Fibroblast of lung (primary cell): ENCODE results near the gene SLC4A3.

Experiments
- EZH2 ChIP-seq: IDR thresholded peaks from 2 replicates; pipeline ENCODE4 v1.5.1; 2012; ENCODE audit warnings: low read length, control low read depth, mild to moderate bottlenecking; ENCODE audit errors: missing control alignments
- TF ChIP-seq, protein P1 (sequence below), 2 donors: IDR thresholded peaks in 1 of 2; conservative IDR thresholded peaks in 1 of 2; 1 replicate in 1 of 2; 2 replicates in 1 of 2; pipeline ENCODE4 v1.5.1; 2011 to 2012; ENCODE audit warnings: low read length in 2 of 2, control low read depth in 1 of 2, inconsistent platforms in 1 of 2, low read depth in 1 of 2, mild to moderate bottlenecking in 1 of 2

DNA sequence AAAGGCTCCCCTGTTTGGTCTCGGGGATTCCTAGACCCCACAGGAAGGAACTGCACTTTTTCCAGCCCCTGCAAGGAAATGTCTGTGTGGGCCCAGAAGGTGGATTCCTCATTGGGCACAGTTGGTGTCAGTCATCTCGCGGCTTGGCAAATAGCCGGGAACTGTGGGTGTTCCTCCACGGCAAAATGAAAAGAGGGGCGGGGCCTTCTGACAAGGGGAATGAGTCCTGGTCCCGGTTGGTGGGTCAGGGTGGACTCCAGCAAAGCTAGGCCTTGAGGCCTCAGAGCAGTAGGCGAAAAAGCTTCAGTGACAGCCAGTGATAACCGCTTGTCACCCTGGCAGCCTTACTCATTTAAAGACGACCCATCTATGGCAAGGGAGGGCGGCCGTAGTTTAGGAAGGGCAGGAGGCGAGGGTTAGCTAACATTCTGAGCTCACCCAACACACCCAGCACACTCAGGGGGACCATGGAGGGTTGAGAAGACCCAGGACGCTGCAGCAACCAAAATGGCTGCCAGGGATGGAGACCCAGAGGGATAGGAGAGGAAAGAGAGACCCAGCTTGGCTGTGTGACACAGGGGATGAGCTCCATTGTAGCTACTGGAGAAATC is 16.5 kb downstream of the SLC4A3 start:
- TF ChIP-seq, protein P1, sequence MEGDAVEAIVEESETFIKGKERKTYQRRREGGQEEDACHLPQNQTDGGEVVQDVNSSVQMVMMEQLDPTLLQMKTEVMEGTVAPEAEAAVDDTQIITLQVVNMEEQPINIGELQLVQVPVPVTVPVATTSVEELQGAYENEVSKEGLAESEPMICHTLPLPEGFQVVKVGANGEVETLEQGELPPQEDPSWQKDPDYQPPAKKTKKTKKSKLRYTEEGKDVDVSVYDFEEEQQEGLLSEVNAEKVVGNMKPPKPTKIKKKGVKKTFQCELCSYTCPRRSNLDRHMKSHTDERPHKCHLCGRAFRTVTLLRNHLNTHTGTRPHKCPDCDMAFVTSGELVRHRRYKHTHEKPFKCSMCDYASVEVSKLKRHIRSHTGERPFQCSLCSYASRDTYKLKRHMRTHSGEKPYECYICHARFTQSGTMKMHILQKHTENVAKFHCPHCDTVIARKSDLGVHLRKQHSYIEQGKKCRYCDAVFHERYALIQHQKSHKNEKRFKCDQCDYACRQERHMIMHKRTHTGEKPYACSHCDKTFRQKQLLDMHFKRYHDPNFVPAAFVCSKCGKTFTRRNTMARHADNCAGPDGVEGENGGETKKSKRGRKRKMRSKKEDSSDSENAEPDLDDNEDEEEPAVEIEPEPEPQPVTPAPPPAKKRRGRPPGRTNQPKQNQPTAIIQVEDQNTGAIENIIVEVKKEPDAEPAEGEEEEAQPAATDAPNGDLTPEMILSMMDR (conservative IDR thresholded peaks at IDR 0.05 in 1 of 2, IDR thresholded peaks at IDR 0.05 in 1 of 2; ENCODE audit: low read depth in 1 of 2, low read length in 2 of 2) = no peak
- no peak for TF ChIP-seq EZH2
